GM23338 (cell line): ENCODE data around the gene FAM227A. TPM values are rescaled to one million over a fixed set of nuclear protein-coding genes. Genes with fewer than 3 reads are reported as not detected.

Experiments
- ATAC-seq: fragments of 200-7000 bp; cut with Tn5 transposase; 3 replicates; pipeline ENCODE4 v1.9.1; 2020
- DNase-seq: peaks from one replicate; pipeline ENCODE4 v3.0.0-alpha.2; 2015; ENCODE audit warnings: low spot score
- H2AFZ ChIP-seq: fragments of 200-600 bp; sonication (generic); 2 replicates; pipeline ENCODE4 v1.8.0; 2016; ENCODE audit warnings: antibody characterized with exemption, mild to moderate bottlenecking, moderate library complexity
- H3F3A ChIP-seq: fragments of 200-600 bp; sonication (generic); replicated peaks from 2 replicates; pipeline ENCODE4 v1.8.0; 2017; ENCODE audit warnings: antibody characterized with exemption, mixed run types, low read depth
- H3K27ac ChIP-seq: fragments of 200-600 bp; sonication (generic); 2 replicates; pipeline ENCODE4 v1.6.1; 2016; ENCODE audit warnings: low read depth
- H3K27me3 ChIP-seq: fragments of 200-600 bp; sonication (generic); 2 replicates; pipeline ENCODE4 v1.8.0; 2016; ENCODE audit warnings: mild to moderate bottlenecking, mixed run types, moderate library complexity; ENCODE audit not compliant: insufficient read depth
- H3K36me3 ChIP-seq: fragments of 200-600 bp; sonication (generic); 2 replicates; pipeline ENCODE4 v1.8.0; 2016; ENCODE audit warnings: mild to moderate bottlenecking; ENCODE audit not compliant: insufficient read depth
- H3K4me1 ChIP-seq: fragments of 200-600 bp; sonication (generic); 2 replicates; pipeline ENCODE4 v1.8.0; 2016; ENCODE audit warnings: mild to moderate bottlenecking, moderate library complexity; ENCODE audit not compliant: insufficient read depth
- H3K4me2 ChIP-seq: fragments of 200-600 bp; sonication (generic); 2 replicates; pipeline ENCODE4 v1.7.1; 2017; ENCODE audit warnings: mixed run types
- H3K4me3 ChIP-seq: fragments of 200-600 bp; sonication (generic); 2 replicates; pipeline ENCODE4 v1.6.1; 2016; ENCODE audit warnings: mixed run types
- H3K79me2 ChIP-seq: fragments of 200-600 bp; sonication (generic); replicated peaks from 2 replicates; pipeline ENCODE4 v1.8.0; 2017; ENCODE audit warnings: mild to moderate bottlenecking; ENCODE audit not compliant: insufficient read depth
- H3K9me2 ChIP-seq: fragments of 200-600 bp; sonication (generic); 2 replicates; pipeline ENCODE4 v1.8.0; 2017; ENCODE audit not compliant: insufficient read depth
- H4K20me1 ChIP-seq: fragments of 200-600 bp; sonication (generic); replicated peaks from 2 replicates; pipeline ENCODE4 v1.8.0; 2017; ENCODE audit warnings: mild to moderate bottlenecking; ENCODE audit not compliant: insufficient read depth
- H3K27ac Mint-ChIP-seq: 2 replicates; pipeline ENCODE4 v1.8.0; 2020; ENCODE audit warnings: inconsistent platforms, mild to moderate bottlenecking, moderate library complexity, mixed read lengths
- H3K27me3 Mint-ChIP-seq: 3 replicates; pipeline ENCODE4 v1.8.0; 2022; ENCODE audit warnings: low read depth, mild to moderate bottlenecking, moderate library complexity, mixed read lengths, inconsistent platforms; ENCODE audit not compliant: insufficient read depth, poor library complexity
- H3K36me3 Mint-ChIP-seq: 3 replicates; pipeline ENCODE4 v1.8.0; 2021; ENCODE audit warnings: low read depth, mild to moderate bottlenecking, inconsistent platforms, moderate library complexity, mixed read lengths
- H3K4me1 Mint-ChIP-seq: 3 replicates; pipeline ENCODE4 v1.8.0; 2020; ENCODE audit warnings: mild to moderate bottlenecking, inconsistent platforms, mixed read lengths
- H3K4me3 Mint-ChIP-seq: 3 replicates; pipeline ENCODE4 v1.8.0; 2021; ENCODE audit warnings: moderate library complexity, mild to moderate bottlenecking, inconsistent platforms, mixed read lengths
- H3K9me3 Mint-ChIP-seq: 3 replicates; pipeline ENCODE4 v1.8.0; 2020; ENCODE audit warnings: moderate library complexity, mild to moderate bottlenecking, inconsistent platforms, mixed read lengths
- CREB1 ChIP-seq: fragments of 250-450 bp; sonication (Bioruptor Pico); IDR thresholded peaks from 2 replicates; pipeline ENCODE4 v1.5.0; 2020; ENCODE audit warnings: low read depth, mild to moderate bottlenecking, moderate library complexity
- JUNB ChIP-seq: IDR thresholded peaks from one replicate; pipeline ENCODE4 v1.6.1; 2016; ENCODE audit warnings: antibody characterized with exemption; ENCODE audit not compliant: unreplicated experiment
- POLR2AphosphoS5 ChIP-seq: IDR thresholded peaks from 2 replicates; pipeline ENCODE4 v1.6.1; 2016; ENCODE audit warnings: antibody characterized with exemption, low read depth
- ZNF114 ChIP-seq: fragments of 250-450 bp; sonication (Bioruptor Pico); IDR thresholded peaks from 2 replicates; pipeline ENCODE4 v1.5.0; 2020; ENCODE audit warnings: mild to moderate bottlenecking, moderate library complexity
- ZNF331 ChIP-seq: fragments of 250-450 bp; sonication (Bioruptor Pico); IDR thresholded peaks from 2 replicates; pipeline ENCODE4 v1.5.0; 2020; ENCODE audit warnings: low read depth, mild to moderate bottlenecking, moderate library complexity
- polyA plus RNA-seq: library from polyadenylated mRNA; unstranded; fragments of >200 nt; fragmentation: Nextera tagmentation; extraction: Ambion mirVana; gene quantifications from 2 replicates; pipeline ENCODE4 v1.2.1, GENCODE V29; 2016
- total RNA-seq: library from RNA; depleted of rRNA; stranded (reverse); fragments of >200 nt; shearing (Covaris generic); gene quantifications from 2 replicates; pipeline ENCODE4 v1.2.3, GENCODE V29; 2014
- TF ChIP-seq, protein P1 (sequence below): IDR thresholded peaks from 2 replicates; pipeline ENCODE4 v1.6.1; 2016; ENCODE audit warnings: antibody characterized with exemption
- TF ChIP-seq, protein P2 (sequence below): IDR thresholded peaks from one replicate; pipeline ENCODE4 v1.6.1; 2018; ENCODE audit warnings: antibody characterized with exemption; ENCODE audit not compliant: unreplicated experiment
- TF ChIP-seq, protein P3 (sequence below), 2 experiments: fragments of 200-600 bp in 1 of 2; sonication (generic) in 1 of 2; conservative IDR thresholded peaks; 2 replicates each; pipeline versions ENCODE4 v1.5.1 to v1.6.1; 2016 to 2017; ENCODE audit warnings: antibody characterized with exemption in 2 of 2, low read depth in 2 of 2, mild to moderate bottlenecking in 2 of 2, moderate library complexity in 1 of 2
- TF ChIP-seq, protein P4 (sequence below): fragments of 250-450 bp; sonication (Bioruptor Pico); IDR thresholded peaks from 2 replicates; pipeline ENCODE4 v1.5.0; 2020; ENCODE audit warnings: mild to moderate bottlenecking, moderate library complexity

Gene FAM227A
- total and polyA plus RNA-seq, 2 experiments from 2014 or later, result 5.8 to 11.0 TPM

DNA sequence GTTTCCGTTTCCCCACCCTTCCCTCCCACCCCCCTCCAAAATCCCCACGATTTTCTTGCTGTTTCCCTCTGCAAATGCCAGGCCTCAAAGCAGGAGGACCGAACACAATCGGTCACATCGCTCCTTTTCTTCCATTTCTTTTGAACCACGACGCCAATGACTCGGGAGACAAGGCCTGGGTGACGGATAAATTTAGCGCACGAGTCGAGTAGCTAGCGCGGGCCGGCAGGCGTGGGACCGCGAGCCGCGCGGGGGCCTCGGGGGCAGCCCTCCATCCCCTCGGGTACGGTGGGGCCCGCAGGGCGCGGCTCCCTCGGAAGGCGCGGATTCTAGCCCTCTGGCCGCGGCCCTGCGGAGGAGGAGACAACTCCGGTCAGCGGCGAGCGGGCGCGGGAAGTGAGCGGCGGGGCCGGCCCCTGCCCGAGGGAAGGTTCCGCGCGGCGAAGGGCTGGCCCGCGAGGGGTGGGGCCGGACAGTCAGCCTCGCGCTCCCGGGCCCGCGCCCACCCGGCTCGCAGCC lies 44.1 kb upstream of the FAM227A start:
- peaks cover 44% of the 10 kb centered on the region for H3K79me2 ChIP-seq
- no peak overlapping the region for H3K27ac ChIP-seq
- Mint-ChIP-seq H3K36me3 (peaks cover 9% of the 10 kb centered on the region; the same call in 2 of the 3 replicates), H3K27ac (peak overlapping the region; percentile 89), H3K9me3 (no peaks in the 10 kb centered on the region), H3K27me3 (peaks cover 21% of the 10 kb centered on the region), H3K4me1 (peaks cover 41% of the 10 kb centered on the region), H3K4me3 (peak overlapping the region; percentile 98)
- H4K20me1 ChIP-seq, result peaks cover 13% of the 10 kb centered on the region
- DNase-seq (peak; percentile 74), ATAC-seq (peak; percentile 21)
- no peaks in the 10 kb centered on the region for H3K27me3 ChIP-seq
- H3K36me3 ChIP-seq, result no peaks in the 10 kb centered on the region
- H3K4me3 ChIP-seq, result peak overlapping the region; percentile 97
- H2AFZ ChIP-seq, result peak overlapping the region; percentile 74; the same call in 1 of the 2 replicates
- no peaks in the 10 kb centered on the region for H3K9me2 ChIP-seq
- H3K4me2 ChIP-seq, result peak overlapping the region; percentile 95
- peaks cover 4% of the 10 kb centered on the region; the same call in 1 of the 2 replicates for H3F3A ChIP-seq
- TF ChIP-seq, protein P1, sequence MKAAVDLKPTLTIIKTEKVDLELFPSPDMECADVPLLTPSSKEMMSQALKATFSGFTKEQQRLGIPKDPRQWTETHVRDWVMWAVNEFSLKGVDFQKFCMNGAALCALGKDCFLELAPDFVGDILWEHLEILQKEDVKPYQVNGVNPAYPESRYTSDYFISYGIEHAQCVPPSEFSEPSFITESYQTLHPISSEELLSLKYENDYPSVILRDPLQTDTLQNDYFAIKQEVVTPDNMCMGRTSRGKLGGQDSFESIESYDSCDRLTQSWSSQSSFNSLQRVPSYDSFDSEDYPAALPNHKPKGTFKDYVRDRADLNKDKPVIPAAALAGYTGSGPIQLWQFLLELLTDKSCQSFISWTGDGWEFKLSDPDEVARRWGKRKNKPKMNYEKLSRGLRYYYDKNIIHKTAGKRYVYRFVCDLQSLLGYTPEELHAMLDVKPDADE, result no peak
- TF ChIP-seq, protein P2, sequence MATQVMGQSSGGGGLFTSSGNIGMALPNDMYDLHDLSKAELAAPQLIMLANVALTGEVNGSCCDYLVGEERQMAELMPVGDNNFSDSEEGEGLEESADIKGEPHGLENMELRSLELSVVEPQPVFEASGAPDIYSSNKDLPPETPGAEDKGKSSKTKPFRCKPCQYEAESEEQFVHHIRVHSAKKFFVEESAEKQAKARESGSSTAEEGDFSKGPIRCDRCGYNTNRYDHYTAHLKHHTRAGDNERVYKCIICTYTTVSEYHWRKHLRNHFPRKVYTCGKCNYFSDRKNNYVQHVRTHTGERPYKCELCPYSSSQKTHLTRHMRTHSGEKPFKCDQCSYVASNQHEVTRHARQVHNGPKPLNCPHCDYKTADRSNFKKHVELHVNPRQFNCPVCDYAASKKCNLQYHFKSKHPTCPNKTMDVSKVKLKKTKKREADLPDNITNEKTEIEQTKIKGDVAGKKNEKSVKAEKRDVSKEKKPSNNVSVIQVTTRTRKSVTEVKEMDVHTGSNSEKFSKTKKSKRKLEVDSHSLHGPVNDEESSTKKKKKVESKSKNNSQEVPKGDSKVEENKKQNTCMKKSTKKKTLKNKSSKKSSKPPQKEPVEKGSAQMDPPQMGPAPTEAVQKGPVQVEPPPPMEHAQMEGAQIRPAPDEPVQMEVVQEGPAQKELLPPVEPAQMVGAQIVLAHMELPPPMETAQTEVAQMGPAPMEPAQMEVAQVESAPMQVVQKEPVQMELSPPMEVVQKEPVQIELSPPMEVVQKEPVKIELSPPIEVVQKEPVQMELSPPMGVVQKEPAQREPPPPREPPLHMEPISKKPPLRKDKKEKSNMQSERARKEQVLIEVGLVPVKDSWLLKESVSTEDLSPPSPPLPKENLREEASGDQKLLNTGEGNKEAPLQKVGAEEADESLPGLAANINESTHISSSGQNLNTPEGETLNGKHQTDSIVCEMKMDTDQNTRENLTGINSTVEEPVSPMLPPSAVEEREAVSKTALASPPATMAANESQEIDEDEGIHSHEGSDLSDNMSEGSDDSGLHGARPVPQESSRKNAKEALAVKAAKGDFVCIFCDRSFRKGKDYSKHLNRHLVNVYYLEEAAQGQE, result no peak
- H3K4me1 ChIP-seq, result peaks cover 23% of the 10 kb centered on the region

DNA sequence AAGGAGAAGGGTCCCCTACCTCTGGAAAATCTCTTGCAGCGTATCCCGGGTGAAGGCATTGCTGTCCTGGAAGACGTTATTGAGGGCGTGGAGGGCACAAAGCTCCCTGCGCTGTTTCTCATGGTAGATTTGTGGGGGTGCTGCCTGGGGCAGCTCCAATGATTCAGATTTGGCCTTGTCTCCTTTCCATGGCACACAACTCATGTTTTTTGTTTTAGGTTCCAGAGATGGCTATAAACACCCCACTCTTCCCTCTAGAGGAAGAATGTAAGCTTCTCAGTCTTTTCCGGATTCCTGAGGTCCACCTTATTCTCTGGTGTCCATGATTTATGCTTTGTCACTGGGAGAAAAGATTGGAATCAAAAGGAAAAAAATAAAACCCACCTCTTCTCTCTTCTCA lies 43.6 kb upstream of the FAM227A start:
- Histone ChIP-seq H3K36me3 (no peaks in the 10 kb centered on the region), H3F3A (peaks cover 4% of the 10 kb centered on the region; the same call in 1 of the 2 replicates), H3K4me1 (peaks cover 23% of the 10 kb centered on the region), H3K79me2 (peaks cover 49% of the 10 kb centered on the region), H3K27me3 (no peaks in the 10 kb centered on the region), H3K4me2 (peak overlapping the region; percentile 95), H4K20me1 (peaks cover 13% of the 10 kb centered on the region), H3K9me2 (no peaks in the 10 kb centered on the region), H3K27ac (no peak overlapping the region), H3K4me3 (peak overlapping the region; percentile 97), H2AFZ (peak overlapping the region; percentile 74; the same call in 1 of the 2 replicates)
- Mint-ChIP-seq H3K27me3 (peaks cover 17% of the 10 kb centered on the region), H3K27ac (no peak overlapping the region), H3K9me3 (no peaks in the 10 kb centered on the region), H3K4me1 (peaks cover 36% of the 10 kb centered on the region), H3K36me3 (peaks cover 8% of the 10 kb centered on the region; the same call in 2 of the 3 replicates), H3K4me3 (peak overlapping the region; percentile 98)
- no peak for DNase-seq
- no peak for ATAC-seq
- TF ChIP-seq, protein P3, sequence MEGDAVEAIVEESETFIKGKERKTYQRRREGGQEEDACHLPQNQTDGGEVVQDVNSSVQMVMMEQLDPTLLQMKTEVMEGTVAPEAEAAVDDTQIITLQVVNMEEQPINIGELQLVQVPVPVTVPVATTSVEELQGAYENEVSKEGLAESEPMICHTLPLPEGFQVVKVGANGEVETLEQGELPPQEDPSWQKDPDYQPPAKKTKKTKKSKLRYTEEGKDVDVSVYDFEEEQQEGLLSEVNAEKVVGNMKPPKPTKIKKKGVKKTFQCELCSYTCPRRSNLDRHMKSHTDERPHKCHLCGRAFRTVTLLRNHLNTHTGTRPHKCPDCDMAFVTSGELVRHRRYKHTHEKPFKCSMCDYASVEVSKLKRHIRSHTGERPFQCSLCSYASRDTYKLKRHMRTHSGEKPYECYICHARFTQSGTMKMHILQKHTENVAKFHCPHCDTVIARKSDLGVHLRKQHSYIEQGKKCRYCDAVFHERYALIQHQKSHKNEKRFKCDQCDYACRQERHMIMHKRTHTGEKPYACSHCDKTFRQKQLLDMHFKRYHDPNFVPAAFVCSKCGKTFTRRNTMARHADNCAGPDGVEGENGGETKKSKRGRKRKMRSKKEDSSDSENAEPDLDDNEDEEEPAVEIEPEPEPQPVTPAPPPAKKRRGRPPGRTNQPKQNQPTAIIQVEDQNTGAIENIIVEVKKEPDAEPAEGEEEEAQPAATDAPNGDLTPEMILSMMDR (conservative IDR thresholded peaks at IDR 0.05; ENCODE audit: low read depth in 2 of 2), result no peak
- TF ChIP-seq CREB1 (CRISPR knock-in tag) (no peak), JUNB (no peak), ZNF331 (CRISPR knock-in tag) (no peak), ZNF114 (CRISPR knock-in tag) (no peak), POLR2AphosphoS5 (no peak)
- TF ChIP-seq, protein P4, sequence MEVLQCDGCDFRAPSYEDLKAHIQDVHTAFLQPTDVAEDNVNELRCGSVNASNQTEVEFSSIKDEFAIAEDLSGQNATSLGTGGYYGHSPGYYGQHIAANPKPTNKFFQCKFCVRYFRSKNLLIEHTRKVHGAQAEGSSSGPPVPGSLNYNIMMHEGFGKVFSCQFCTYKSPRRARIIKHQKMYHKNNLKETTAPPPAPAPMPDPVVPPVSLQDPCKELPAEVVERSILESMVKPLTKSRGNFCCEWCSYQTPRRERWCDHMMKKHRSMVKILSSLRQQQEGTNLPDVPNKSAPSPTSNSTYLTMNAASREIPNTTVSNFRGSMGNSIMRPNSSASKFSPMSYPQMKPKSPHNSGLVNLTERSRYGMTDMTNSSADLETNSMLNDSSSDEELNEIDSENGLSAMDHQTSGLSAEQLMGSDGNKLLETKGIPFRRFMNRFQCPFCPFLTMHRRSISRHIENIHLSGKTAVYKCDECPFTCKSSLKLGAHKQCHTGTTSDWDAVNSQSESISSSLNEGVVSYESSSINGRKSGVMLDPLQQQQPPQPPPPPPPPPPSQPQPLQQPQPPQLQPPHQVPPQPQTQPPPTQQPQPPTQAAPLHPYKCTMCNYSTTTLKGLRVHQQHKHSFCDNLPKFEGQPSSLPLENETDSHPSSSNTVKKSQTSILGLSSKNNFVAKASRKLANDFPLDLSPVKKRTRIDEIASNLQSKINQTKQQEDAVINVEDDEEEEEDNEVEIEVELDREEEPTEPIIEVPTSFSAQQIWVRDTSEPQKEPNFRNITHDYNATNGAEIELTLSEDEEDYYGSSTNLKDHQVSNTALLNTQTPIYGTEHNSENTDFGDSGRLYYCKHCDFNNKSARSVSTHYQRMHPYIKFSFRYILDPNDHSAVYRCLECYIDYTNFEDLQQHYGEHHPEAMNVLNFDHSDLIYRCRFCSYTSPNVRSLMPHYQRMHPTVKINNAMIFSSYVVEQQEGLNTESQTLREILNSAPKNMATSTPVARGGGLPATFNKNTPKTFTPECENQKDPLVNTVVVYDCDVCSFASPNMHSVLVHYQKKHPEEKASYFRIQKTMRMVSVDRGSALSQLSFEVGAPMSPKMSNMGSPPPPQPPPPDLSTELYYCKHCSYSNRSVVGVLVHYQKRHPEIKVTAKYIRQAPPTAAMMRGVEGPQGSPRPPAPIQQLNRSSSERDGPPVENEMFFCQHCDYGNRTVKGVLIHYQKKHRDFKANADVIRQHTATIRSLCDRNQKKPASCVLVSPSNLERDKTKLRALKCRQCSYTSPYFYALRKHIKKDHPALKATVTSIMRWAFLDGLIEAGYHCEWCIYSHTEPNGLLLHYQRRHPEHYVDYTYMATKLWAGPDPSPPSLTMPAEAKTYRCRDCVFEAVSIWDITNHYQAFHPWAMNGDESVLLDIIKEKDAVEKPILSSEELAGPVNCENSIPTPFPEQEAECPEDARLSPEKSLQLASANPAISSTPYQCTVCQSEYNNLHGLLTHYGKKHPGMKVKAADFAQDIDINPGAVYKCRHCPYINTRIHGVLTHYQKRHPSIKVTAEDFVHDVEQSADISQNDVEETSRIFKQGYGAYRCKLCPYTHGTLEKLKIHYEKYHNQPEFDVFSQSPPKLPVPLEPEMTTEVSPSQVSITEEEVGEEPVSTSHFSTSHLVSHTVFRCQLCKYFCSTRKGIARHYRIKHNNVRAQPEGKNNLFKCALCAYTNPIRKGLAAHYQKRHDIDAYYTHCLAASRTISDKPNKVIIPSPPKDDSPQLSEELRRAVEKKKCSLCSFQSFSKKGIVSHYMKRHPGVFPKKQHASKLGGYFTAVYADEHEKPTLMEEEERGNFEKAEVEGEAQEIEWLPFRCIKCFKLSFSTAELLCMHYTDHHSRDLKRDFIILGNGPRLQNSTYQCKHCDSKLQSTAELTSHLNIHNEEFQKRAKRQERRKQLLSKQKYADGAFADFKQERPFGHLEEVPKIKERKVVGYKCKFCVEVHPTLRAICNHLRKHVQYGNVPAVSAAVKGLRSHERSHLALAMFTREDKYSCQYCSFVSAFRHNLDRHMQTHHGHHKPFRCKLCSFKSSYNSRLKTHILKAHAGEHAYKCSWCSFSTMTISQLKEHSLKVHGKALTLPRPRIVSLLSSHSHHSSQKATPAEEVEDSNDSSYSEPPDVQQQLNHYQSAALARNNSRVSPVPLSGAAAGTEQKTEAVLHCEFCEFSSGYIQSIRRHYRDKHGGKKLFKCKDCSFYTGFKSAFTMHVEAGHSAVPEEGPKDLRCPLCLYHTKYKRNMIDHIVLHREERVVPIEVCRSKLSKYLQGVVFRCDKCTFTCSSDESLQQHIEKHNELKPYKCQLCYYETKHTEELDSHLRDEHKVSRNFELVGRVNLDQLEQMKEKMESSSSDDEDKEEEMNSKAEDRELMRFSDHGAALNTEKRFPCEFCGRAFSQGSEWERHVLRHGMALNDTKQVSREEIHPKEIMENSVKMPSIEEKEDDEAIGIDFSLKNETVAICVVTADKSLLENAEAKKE (CRISPR knock-in tag), result no peak
